ENCODE data around the gene TTC21B.

The TTC21B gene

GRCh38 chr2:165876712-165877111, 76.9 kb downstream of the TTC21B start:
- Histone ChIP-seq H3K18ac (ENCODE audit: low read length) (no peak overlapping the region), H3K36me3 (replicated peaks in 1 of 2; ENCODE audit: control insufficient read depth in 2 of 2, insufficient read depth in 2 of 2, low read length in 2 of 2) (peaks cover 3 to 77% of the 10 kb centered on the region in 2 donors), H3K4me1 (ENCODE audit: control insufficient read depth in 2 of 2, insufficient read depth in 1 of 2, low read depth in 1 of 2, low read length in 2 of 2) (no peaks in the 10 kb centered on the region), H3K4ac (ENCODE audit: low read length) (no peak overlapping the region), H2AK5ac (ENCODE audit: low read depth, low read length) (no peak overlapping the region), H2BK15ac (ENCODE audit: low read length) (no peak overlapping the region), H3K14ac (ENCODE audit: low read length) (no peak overlapping the region), H3K4me3 (ENCODE audit: low read length in 2 of 2) (no peak overlapping the region), H3K27me3 (ENCODE audit: control insufficient read depth in 3 of 3, insufficient read depth in 3 of 3, low read depth in 1 of 3, low read length in 3 of 3) (no peaks in the 10 kb centered on the region), H2BK5ac (ENCODE audit: low read length) (no peak overlapping the region), H3K4me2 (ENCODE audit: insufficient read depth, low read length, poor library complexity, severe bottlenecking) (no peak overlapping the region), H3K9ac (ENCODE audit: low read depth, low read length, poor library complexity) (no peak overlapping the region), H3K9me3 (replicated peaks in 1 of 2; ENCODE audit: control insufficient read depth in 2 of 2, insufficient read depth in 1 of 2, low read depth in 1 of 2, low read length in 2 of 2) (peaks cover 0 to 14% of the 10 kb centered on the region in 2 donors), H2BK12ac (ENCODE audit: low read length) (no peak overlapping the region), H4K8ac (ENCODE audit: low read depth, low read length) (no peak overlapping the region), H3K23ac (ENCODE audit: low read depth, low read length, poor library complexity) (no peak overlapping the region), H3K79me1 (ENCODE audit: low read depth, low read length) (no peaks in the 10 kb centered on the region), H2AFZ (ENCODE audit: low read length) (no peak overlapping the region), H4K91ac (ENCODE audit: low read depth, low read length, poor library complexity) (no peak overlapping the region), H2BK120ac (ENCODE audit: low read depth, low read length) (no peak overlapping the region), H3K27ac (replicated peaks; ENCODE audit: low read length) (no peak overlapping the region)
- DNase-seq (ENCODE audit: low spot score) = no peak
- no CpG with 5 or more reads among the region's 1 CpG for WGBS, 2 donors (ENCODE audit: extremely low coverage in 2 of 2, insufficient read length in 2 of 2, insufficient replicate concordance in 1 of 2)

GRCh38 chr2:165876269-165876668, 77.3 kb downstream of the TTC21B start:
- Histone ChIP-seq H3K9me3 (replicated peaks in 1 of 2; ENCODE audit: control insufficient read depth in 2 of 2, insufficient read depth in 1 of 2, low read depth in 1 of 2, low read length in 2 of 2) (peaks cover 0 to 14% of the 10 kb centered on the region in 2 donors), H3K36me3 (replicated peaks in 1 of 2; ENCODE audit: control insufficient read depth in 2 of 2, insufficient read depth in 2 of 2, low read length in 2 of 2) (peaks cover 3 to 72% of the 10 kb centered on the region in 2 donors), H2AFZ (ENCODE audit: low read length) (no peak overlapping the region), H3K79me1 (ENCODE audit: low read depth, low read length) (no peaks in the 10 kb centered on the region), H3K18ac (ENCODE audit: low read length) (no peak overlapping the region), H2BK5ac (ENCODE audit: low read length) (no peak overlapping the region), H3K27me3 (ENCODE audit: control insufficient read depth in 3 of 3, insufficient read depth in 3 of 3, low read depth in 1 of 3, low read length in 3 of 3) (no peaks in the 10 kb centered on the region), H3K4me1 (ENCODE audit: control insufficient read depth in 2 of 2, insufficient read depth in 1 of 2, low read depth in 1 of 2, low read length in 2 of 2) (peaks cover 0 to under 1% of the 10 kb centered on the region in 2 donors), H4K8ac (ENCODE audit: low read depth, low read length) (no peak overlapping the region), H2AK5ac (ENCODE audit: low read depth, low read length) (no peak overlapping the region), H2BK120ac (ENCODE audit: low read depth, low read length) (no peak overlapping the region), H4K91ac (ENCODE audit: low read depth, low read length, poor library complexity) (no peak overlapping the region), H2BK12ac (ENCODE audit: low read length) (no peak overlapping the region), H3K9ac (ENCODE audit: low read depth, low read length, poor library complexity) (no peak overlapping the region), H3K4ac (ENCODE audit: low read length) (no peak overlapping the region), H3K14ac (ENCODE audit: low read length) (no peak overlapping the region), H3K4me3 (ENCODE audit: low read length in 2 of 2) (no peak overlapping the region), H3K27ac (replicated peaks; ENCODE audit: low read length) (no peak overlapping the region), H3K23ac (ENCODE audit: low read depth, low read length, poor library complexity) (no peak overlapping the region), H3K4me2 (ENCODE audit: insufficient read depth, low read length, poor library complexity, severe bottlenecking) (no peak overlapping the region), H2BK15ac (ENCODE audit: low read length) (no peak overlapping the region)
- DNase-seq (ENCODE audit: low spot score) = no peak
- no CpG with 5 or more reads among the region's 1 CpG for WGBS, 2 donors (ENCODE audit: extremely low coverage in 2 of 2, insufficient read length in 2 of 2, insufficient replicate concordance in 1 of 2)

- Histone ChIP-seq H4K8ac (ENCODE audit: low read depth, low read length) (no peak overlapping the region), H3K14ac (ENCODE audit: low read length) (no peak overlapping the region), H3K36me3 (replicated peaks in 1 of 2; ENCODE audit: control insufficient read depth in 2 of 2, insufficient read depth in 2 of 2, low read length in 2 of 2) (peaks cover 0 to 55% of the 10 kb centered on the region in 2 donors), H2BK15ac (ENCODE audit: low read length) (no peak overlapping the region), H3K27me3 (ENCODE audit: control insufficient read depth in 3 of 3, insufficient read depth in 3 of 3, low read depth in 1 of 3, low read length in 3 of 3) (no peaks in the 10 kb centered on the region), H3K79me1 (ENCODE audit: low read depth, low read length) (no peaks in the 10 kb centered on the region), H2BK12ac (ENCODE audit: low read length) (no peak overlapping the region), H3K9ac (ENCODE audit: low read depth, low read length, poor library complexity) (no peak overlapping the region), H3K4me2 (ENCODE audit: insufficient read depth, low read length, poor library complexity, severe bottlenecking) (no peak overlapping the region), H3K18ac (ENCODE audit: low read length) (no peak overlapping the region), H3K4ac (ENCODE audit: low read length) (no peak overlapping the region), H4K91ac (ENCODE audit: low read depth, low read length, poor library complexity) (no peak overlapping the region), H3K4me3 (ENCODE audit: low read length in 2 of 2) (no peak overlapping the region), H2AK5ac (ENCODE audit: low read depth, low read length) (no peak overlapping the region), H3K4me1 (ENCODE audit: control insufficient read depth in 2 of 2, insufficient read depth in 1 of 2, low read depth in 1 of 2, low read length in 2 of 2) (peaks cover 3 to 13% of the 10 kb centered on the region in 2 donors), H3K23ac (ENCODE audit: low read depth, low read length, poor library complexity) (no peak overlapping the region), H3K9me3 (replicated peaks in 1 of 2; ENCODE audit: control insufficient read depth in 2 of 2, insufficient read depth in 1 of 2, low read depth in 1 of 2, low read length in 2 of 2) (peaks cover 0 to 14% of the 10 kb centered on the region in 2 donors), H2BK5ac (ENCODE audit: low read length) (no peak overlapping the region), H2AFZ (ENCODE audit: low read length) (peak overlapping the region; percentile 62), H3K27ac (replicated peaks; ENCODE audit: low read length) (no peak overlapping the region), H2BK120ac (ENCODE audit: low read depth, low read length) (no peak overlapping the region)
- DNase-seq (ENCODE audit: low spot score) = peak; percentile 32
- WGBS, 2 donors (ENCODE audit: extremely low coverage in 2 of 2, insufficient read length in 2 of 2, insufficient replicate concordance in 1 of 2) = no CpG with 5 or more reads among the region's 3 CpGs
Measured at GRCh38 chr2:165874445-165875039, 79.0 kb downstream of the TTC21B start.

GRCh38 chr2:165872101-165872791, 81.3 kb downstream of the TTC21B start:
- Histone ChIP-seq H3K9me3 (replicated peaks in 1 of 2; ENCODE audit: control insufficient read depth in 2 of 2, insufficient read depth in 1 of 2, low read depth in 1 of 2, low read length in 2 of 2) (peaks cover 0 to 14% of the 10 kb centered on the region in 2 donors), H3K4me3 (ENCODE audit: low read length in 2 of 2) (no peak overlapping the region), H3K4me1 (ENCODE audit: control insufficient read depth in 2 of 2, insufficient read depth in 1 of 2, low read depth in 1 of 2, low read length in 2 of 2) (peaks cover 3 to 13% of the 10 kb centered on the region in 2 donors), H3K14ac (ENCODE audit: low read length) (no peak overlapping the region), H3K79me1 (ENCODE audit: low read depth, low read length) (no peaks in the 10 kb centered on the region), H4K91ac (ENCODE audit: low read depth, low read length, poor library complexity) (no peak overlapping the region), H2BK120ac (ENCODE audit: low read depth, low read length) (no peak overlapping the region), H3K18ac (ENCODE audit: low read length) (no peak overlapping the region), H3K23ac (ENCODE audit: low read depth, low read length, poor library complexity) (no peak overlapping the region), H2AK5ac (ENCODE audit: low read depth, low read length) (no peak overlapping the region), H2BK5ac (ENCODE audit: low read length) (no peak overlapping the region), H3K27ac (replicated peaks; ENCODE audit: low read length) (no peak overlapping the region), H3K27me3 (ENCODE audit: control insufficient read depth in 3 of 3, insufficient read depth in 3 of 3, low read depth in 1 of 3, low read length in 3 of 3) (no peaks in the 10 kb centered on the region), H2BK12ac (ENCODE audit: low read length) (no peak overlapping the region), H3K9ac (ENCODE audit: low read depth, low read length, poor library complexity) (no peak overlapping the region), H2BK15ac (ENCODE audit: low read length) (no peak overlapping the region), H4K8ac (ENCODE audit: low read depth, low read length) (no peak overlapping the region), H3K36me3 (replicated peaks in 1 of 2; ENCODE audit: control insufficient read depth in 2 of 2, insufficient read depth in 2 of 2, low read length in 2 of 2) (peaks cover 0 to 34% of the 10 kb centered on the region in 2 donors), H2AFZ (ENCODE audit: low read length) (no peak overlapping the region), H3K4me2 (ENCODE audit: insufficient read depth, low read length, poor library complexity, severe bottlenecking) (no peak overlapping the region), H3K4ac (ENCODE audit: low read length) (no peak overlapping the region)
- no peak for DNase-seq (ENCODE audit: low spot score)
- no CpG with 5 or more reads among the region's 5 CpGs for WGBS, 2 donors (ENCODE audit: extremely low coverage in 2 of 2, insufficient read length in 2 of 2, insufficient replicate concordance in 1 of 2)

Measured in neuronal stem cell (in vitro differentiated cells).